GM18951 (cell line): ENCODE measurements around the gene ATPAF1.
"Not testable (repeated sequence)": the region's sequence is repeated elsewhere in the genome, so short reads cannot be mapped to it uniquely, and the experiment has no call there.

Source experiments
- POLR2A ChIP-seq: IDR thresholded peaks from 4 replicates; pipeline ENCODE4 v1.6.1; 2011; ENCODE audit warnings: mild to moderate bottlenecking; ENCODE audit not compliant: insufficient read length, insufficient read depth; ENCODE audit errors: extremely low read depth
- in situ Hi-C: fragments of 300-500 bp; cut with MboI; formaldehyde crosslinking; loops from one replicate; pipeline ENCODE4 v1.12.0; 2022; ENCODE audit warnings: low sequenced_read_pairs, mixed read lengths, inconsistent platforms; ENCODE audit not compliant: unreplicated experiment

The ATPAF1 gene

DNA sequence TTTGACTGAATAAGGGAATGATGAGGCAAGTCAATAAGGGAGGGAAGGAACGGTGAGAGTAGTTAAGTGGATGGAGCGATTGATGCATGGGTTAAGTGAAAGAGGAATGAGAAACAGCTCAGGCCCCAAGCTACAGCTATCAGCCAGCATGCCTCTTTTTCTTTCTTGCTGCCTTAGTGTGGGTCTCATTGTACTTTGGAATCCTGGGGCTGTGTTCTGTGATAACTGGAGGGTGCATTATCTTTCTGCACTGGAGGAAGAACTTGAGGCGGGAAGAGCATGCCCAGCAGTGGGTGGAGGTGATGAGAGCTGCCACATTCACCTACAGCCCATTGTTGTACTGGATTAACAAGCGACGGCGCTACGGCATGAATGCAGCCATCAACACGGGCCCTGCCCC is 4.5 kb upstream of the ATPAF1 start:
- in situ Hi-C loops: no loop called here
- TF ChIP-seq POLR2A: no peak

DNA sequence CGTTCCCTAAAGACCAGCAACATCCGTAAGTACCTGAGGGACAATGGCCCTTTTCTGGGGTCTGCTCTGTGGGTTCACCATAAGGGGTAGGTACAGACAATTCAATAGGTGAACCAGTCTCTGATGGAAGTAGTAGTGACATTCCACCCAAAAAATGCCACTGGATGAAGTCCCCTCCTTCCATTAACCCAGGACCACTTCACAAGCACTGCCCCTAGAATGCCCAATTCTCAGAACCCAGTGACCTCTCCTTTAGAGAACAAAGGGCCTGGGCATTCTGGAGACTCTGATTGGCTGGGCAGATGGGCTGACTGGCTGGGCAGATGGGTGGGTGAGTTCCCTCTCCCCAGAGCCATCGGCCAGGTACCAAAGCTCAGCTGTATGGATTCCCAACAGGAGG is 3.4 kb upstream of the ATPAF1 start, which contains the start of gene TEX38:
TSS of gene TEX38 (plus strand) at position 301 of the 400 bp plus-strand sequence. CDS start at position 382, 81 bp downstream.
- in situ Hi-C loops: no loop called here
- no peak for TF ChIP-seq POLR2A

DNA sequence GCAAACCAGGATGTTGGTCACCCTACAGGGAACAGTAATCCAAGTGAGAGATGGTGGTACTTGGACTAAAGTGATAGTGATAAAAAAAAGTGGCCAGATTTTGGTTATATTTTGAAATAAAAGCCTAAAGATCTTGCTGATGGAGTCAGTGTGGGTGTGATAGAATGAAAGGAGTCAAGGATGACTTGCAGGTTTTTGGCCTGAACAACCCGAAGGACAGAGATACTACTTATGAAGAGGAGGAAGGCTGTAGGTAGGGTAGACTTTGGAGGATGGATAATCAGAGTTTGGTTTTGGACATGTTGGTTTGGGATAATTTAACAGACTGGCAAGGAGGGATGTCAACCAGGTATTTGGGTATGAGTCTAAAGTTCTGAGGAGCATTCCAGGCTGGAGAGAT is 2.0 kb upstream of the ATPAF1 start:
- in situ Hi-C loops: no loop called here
- TF ChIP-seq POLR2A: no peak

DNA sequence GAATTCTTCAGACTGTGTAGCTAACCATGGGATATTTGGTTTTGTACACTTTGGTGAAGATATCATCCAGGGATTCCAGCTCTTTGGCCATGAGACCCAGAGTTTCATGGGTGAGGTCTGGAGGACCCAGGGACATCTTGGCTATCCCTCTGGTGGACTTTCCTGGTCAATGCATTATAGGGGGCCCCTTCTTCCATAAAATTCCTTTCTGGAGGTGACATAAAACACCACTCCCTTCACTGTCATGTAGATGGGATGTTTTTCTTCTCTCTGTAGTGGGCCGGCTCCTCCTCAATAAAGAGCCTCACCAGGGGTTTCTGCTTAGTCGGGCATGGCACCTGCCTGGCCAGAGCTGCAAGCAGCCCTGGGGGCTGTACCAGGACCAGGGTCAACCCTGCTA is 2.2 kb downstream of the ATPAF1 start:
- no peak for TF ChIP-seq POLR2A
- in situ Hi-C loops: no loop called here

DNA sequence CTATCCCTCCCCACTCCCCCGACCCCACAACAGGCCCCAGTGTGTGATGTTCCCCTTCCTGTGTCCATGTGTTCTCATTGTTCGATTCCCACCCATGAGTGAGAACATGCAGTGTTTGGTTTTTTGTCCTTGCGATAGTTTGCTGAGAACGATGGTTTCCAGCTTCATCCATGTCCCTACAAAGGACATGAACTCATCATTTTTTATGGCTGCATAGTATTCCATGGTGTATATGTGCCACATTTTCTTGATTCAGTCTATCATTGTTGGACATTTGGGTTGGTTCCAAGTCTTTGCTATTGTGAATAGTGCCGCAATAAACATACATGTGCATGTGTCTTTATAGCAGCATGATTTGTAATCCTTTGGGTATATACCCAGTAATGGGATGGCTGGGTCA is 5.2 kb downstream of the ATPAF1 start:
- in situ Hi-C loops: not testable (repeated sequence)

DNA sequence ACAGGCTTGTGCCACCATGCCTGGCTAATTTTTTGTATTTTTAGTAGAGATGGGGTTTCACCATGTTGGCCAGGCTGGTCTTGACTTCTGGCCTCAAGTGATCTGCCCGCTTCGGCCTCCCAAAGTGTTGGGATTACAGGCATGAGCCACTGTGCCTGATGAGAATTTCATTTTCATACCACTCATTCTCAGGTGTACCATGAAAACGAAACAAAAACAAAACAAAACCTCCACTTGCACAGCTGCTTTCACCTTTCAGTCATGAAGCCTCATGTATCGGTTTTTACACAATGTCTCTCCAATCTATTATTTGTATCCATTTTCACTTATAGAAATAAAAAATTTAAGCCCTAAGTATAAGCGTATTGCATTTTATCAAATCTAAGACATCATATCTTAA is 8.0 kb downstream of the ATPAF1 start:
- in situ Hi-C loops: not testable (repeated sequence)

DNA sequence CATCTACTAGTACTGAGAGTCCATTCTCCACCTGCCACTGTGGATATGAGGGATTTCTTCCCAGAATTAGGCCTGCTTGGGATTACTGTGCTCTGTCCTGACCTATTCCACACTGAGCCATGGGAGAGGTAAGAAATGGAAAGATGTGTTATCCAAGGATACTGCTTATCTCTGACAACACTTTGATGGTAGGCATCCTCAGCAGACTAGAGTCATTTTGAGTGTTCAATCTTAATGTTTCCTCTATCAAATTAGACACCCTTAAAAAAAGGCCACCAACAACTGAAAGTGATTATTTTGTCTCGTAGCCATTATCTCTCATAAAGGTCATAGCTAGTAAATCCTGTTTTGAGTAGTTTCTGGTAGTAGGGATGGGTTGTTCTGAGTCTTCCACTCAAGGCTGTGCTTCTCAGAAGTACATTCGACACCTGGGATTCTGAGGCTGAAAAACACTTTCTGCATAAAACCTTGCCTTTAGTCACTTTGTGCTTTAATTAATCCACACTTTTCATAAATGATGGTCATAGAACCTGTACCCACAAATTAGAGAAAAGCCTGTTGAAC is 8.8 kb downstream of the ATPAF1 start:
- in situ Hi-C loops: no loop called here
- TF ChIP-seq POLR2A: no peak

DNA sequence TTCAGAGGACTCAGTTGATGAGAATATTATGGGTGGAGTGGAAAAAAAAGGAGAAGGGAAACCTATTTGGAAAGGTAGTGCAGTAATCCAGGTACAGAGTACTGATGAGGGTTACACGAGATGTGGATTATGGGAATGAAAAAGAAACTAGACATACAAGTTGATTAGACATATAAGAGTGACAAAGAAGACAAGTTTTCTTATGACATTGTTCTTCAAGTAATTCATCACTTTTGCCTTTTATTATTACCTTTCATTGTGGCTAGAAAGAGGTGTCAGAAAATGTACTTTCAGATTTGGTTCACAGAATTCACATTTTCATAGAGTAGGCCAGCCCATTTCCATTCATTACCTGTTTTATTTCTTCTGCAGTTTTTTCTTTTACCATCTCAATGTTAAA is 10.4 kb downstream of the ATPAF1 start:
- no peak for TF ChIP-seq POLR2A
- in situ Hi-C loops: no loop called here

DNA sequence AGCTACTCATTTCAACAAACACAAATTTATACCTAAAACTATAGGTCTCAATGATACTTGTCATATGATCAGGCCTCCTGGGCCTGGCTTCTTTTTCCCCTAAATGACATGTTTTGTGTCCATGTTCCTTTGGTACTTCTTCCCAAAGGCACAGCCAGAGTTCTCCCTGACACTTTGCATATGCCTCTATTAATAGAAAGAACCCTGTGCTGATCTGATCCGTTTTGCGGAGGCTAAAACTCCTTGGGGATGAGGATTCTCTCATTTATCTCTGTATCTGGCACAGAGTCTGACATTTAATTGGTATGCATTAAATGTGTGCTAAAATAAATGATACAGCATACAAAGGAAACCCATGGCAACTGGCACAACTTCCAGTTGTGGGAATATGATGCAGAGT is 11.5 kb downstream of the ATPAF1 start:
- in situ Hi-C loops: no loop called here
- TF ChIP-seq POLR2A: no peak

DNA sequence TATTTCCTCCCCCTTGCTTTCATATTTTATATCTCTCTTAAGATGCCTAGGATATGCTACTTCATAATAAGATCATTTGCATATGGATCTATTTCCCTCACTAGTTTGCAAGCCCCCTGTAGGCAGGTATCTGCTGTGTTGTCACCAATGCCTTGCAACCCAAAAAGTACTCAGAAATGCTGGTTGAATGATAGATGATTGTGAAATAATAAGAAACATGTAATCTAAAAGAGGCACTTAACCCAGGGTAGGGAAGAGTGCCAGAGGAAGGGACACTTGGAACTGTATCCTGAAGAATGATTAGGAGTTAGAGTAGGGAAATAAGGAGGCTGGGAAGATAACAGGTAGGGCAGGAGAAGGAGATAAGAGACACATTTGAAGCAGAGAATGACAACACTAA is 12.3 kb downstream of the ATPAF1 start:
- TF ChIP-seq POLR2A: no peak
- in situ Hi-C loops: no loop called here

DNA sequence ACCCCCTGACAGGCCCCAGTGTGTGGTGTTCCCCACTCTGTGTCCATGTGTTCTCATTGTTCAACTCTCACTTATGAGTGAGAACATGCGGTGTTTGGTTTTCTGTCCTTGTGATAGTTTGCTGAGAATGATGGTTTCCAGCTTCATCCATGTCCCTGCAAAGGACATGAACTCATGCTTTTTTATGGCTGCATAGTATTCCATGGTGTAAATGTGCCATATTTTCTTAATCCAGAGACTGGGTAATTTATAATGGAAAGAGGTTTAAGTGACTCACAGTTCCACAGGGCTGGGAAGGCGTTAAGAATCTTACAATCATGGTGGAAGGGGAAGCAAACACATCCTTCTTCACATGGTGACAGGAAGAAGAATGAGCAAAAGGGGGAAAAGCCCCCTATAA is 13.5 kb downstream of the ATPAF1 start:
- in situ Hi-C loops: not testable (repeated sequence)

DNA sequence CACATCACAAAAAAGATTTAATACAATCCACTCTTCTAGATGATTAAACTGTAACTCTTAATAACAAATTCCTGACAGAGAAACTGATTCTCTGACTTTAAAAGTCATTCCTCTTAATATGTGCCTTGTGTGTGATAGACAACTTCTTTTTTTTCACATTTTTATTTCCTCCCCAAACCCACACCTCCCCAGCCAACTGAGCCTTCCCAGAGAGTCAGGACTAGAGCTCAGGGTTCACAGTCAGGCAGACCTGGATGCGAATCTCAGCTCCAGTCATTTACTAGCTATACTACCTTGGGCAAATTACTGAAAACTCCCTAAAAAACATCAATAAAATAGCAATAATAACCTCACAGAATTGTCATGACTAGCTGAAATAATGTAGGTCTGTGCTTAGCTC is 14.2 kb downstream of the ATPAF1 start:
- in situ Hi-C loops: no loop called here
- TF ChIP-seq POLR2A: no peak

DNA sequence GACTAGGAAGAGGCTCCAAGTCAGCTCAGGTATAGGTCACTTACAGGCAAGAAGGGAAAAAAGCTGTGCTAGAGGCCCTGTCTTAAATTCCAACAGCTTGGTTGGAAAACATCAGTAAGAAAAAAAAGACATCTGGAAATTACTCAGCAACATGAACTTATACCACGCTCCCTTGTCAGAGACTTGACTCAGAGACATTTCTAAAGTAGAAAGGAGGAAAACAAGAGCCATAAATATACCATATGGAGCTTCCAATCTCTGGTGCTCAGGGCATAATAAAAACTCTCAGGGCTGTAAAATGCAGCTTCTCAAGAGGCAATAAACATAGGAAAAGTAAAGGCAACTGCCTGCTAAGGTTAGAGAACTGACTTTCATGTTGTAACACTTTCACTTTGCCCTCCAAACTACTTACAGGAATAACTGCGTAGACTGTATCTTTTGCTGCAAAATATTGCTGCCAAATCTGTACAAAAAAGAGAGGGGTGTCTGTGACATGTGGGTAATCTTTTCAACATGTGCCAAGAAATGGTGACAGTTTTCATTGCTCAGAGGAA is 14.7 kb downstream of the ATPAF1 start:
- TF ChIP-seq POLR2A: no peak
- in situ Hi-C loops: no loop called here

DNA sequence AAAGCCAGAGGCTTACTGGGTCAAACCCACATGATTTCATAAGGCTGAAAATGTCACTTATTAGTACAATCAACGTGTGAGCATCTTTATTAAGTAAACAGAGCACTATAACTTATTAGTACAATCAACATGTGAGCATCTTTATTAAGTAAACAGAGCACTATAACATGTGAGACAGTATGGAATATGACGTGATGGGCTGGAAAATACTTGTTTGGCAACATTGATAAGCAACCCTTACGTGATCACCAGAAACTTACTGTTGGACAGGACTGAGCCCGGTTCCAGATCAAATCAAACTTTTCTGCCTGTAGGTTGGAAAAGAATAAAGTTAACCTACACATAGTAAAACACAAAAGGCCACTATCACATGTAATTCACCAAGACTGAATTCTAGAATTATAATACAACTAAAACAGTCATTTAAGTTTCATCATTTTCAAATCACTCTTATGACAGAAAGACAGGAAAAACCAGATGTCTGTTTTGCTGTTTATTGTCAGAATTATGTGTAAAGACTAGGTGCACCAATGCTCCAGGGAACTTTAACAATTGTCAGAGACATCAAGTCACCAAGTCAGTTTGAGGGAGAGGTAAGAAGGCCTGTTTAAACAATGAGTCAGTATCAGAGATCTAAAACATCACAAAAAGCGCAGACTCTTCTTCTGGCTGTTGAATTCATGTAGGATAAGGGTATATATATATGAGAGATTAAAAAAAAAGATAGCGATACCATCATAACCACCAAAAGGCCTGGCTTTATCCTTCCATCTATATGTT is 15.7 kb downstream of the ATPAF1 start:
- TF ChIP-seq POLR2A: no peak
- in situ Hi-C loops: no loop called here

DNA sequence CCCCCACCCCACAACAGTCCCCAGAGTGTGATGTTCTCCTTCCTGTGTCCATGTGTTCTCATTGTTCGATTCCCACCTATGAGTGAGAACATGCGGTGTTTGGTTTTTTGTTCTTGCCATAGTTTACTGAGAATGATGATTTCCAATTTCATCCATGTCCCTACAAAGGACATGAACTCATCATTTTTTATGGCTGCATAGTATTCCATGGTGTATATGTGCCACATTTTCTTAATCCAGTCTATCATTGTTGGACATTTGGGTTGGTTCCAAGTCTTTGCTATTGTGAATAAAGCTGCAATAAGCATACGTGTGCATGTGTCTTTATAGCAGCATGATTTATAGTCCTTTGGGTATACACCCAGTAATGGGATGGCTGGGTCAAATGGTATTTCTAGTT is 17.0 kb downstream of the ATPAF1 start:
- in situ Hi-C loops: not testable (repeated sequence)
